GM12891 (cell line): ENCODE measurements around the gene ITSN1.

Source experiments
- DNase-seq: peaks from one replicate; pipeline ENCODE4 v3.0.0; 2011; ENCODE audit warnings: low spot score; ENCODE audit not compliant: insufficient read length
- FAIRE-seq: peaks from 2 replicates; lab custom pipeline; 2011; peaks lifted over from hg19 to GRCh38; lab: Jason Lieb, UNC
- PAX5 ChIP-seq: IDR thresholded peaks from 2 replicates; pipeline ENCODE4 v1.6.1; 2011; ENCODE audit warnings: low read length, moderate library complexity, mild to moderate bottlenecking; ENCODE audit not compliant: insufficient read depth, severe bottlenecking
- POLR2A ChIP-seq: IDR thresholded peaks from 2 replicates; pipeline ENCODE4 v1.6.1; 2011; ENCODE audit warnings: low read depth, low read length, control low read depth
- POLR2AphosphoS5 ChIP-seq: IDR thresholded peaks from 2 replicates; pipeline ENCODE4 v1.6.1; 2011; ENCODE audit warnings: low read depth, low read length, control low read depth
- POU2F2 ChIP-seq: IDR thresholded peaks from 2 replicates; pipeline ENCODE4 v1.6.1; 2011; ENCODE audit warnings: low read depth, mild to moderate bottlenecking, control low read depth, low read length, moderate library complexity
- SPI1 ChIP-seq: IDR thresholded peaks from 2 replicates; pipeline ENCODE4 v1.6.1; 2011; ENCODE audit warnings: low read depth, low read length, control low read depth
- TAF1 ChIP-seq: IDR thresholded peaks from 2 replicates; pipeline ENCODE4 v1.6.1; 2011; ENCODE audit warnings: low read depth, low read length, control low read depth

The ITSN1 gene

GRCh38 chr21:33841561-33841960, 199.3 kb downstream of the ITSN1 start:
- TF ChIP-seq POU2F2, result no peak
- TF ChIP-seq TAF1, result no peak
- no peak for TF ChIP-seq PAX5
- no peak for FAIRE-seq

GRCh38 chr21:33843216-33843615, 200.9 kb downstream of the ITSN1 start:
- TF ChIP-seq POU2F2, result no peak
- no peak for TF ChIP-seq PAX5
- TF ChIP-seq POLR2AphosphoS5, result no peak
- no peak for TF ChIP-seq TAF1
- no peak for TF ChIP-seq SPI1
- TF ChIP-seq POLR2A, result no peak
- no peak for DNase-seq
- no peak for FAIRE-seq

More at GRCh38 chr21:33841561-33841960, 199.3 kb downstream of the ITSN1 start:
- no peak for DNase-seq

- DNase-seq (no peak), FAIRE-seq (no peak)
- TF ChIP-seq PAX5, result no peak
- no peak for TF ChIP-seq POU2F2
- no peak for TF ChIP-seq POLR2A
- TF ChIP-seq TAF1, result no peak
- no peak for TF ChIP-seq POLR2AphosphoS5
- no peak for TF ChIP-seq SPI1
Observed at GRCh38 chr21:33844104-33844889, 202.0 kb downstream of the ITSN1 start.

GRCh38 chr21:33844890-33845205, 202.5 kb downstream of the ITSN1 start:
- DNase-seq (no peak), FAIRE-seq (no peak)
- TF ChIP-seq POLR2AphosphoS5 (no peak), PAX5 (no peak), POLR2A (no peak), TAF1 (no peak)

- no peak for FAIRE-seq
- TF ChIP-seq POLR2A, result no peak
- TF ChIP-seq POU2F2, result no peak
- no peak for TF ChIP-seq SPI1
- TF ChIP-seq POLR2AphosphoS5, result no peak
- no peak for TF ChIP-seq PAX5
- DNase-seq, result no peak
Observed at GRCh38 chr21:33846141-33846540, 203.8 kb downstream of the ITSN1 start.

- no peak for FAIRE-seq
Observed at GRCh38 chr21:33847588-33848248, 205.4 kb downstream of the ITSN1 start.

GRCh38 chr21:33848249-33848953, 206.1 kb downstream of the ITSN1 start:
- FAIRE-seq (no peak), DNase-seq (no peak)
- no peak for TF ChIP-seq PAX5
- TF ChIP-seq TAF1, result no peak
- no peak for TF ChIP-seq POLR2AphosphoS5
- no peak for TF ChIP-seq POLR2A
- no peak for TF ChIP-seq POU2F2
- TF ChIP-seq SPI1, result no peak

More at GRCh38 chr21:33847588-33848248, 205.4 kb downstream of the ITSN1 start:
- no peak for DNase-seq
- TF ChIP-seq POLR2A (no peak), PAX5 (no peak), POLR2AphosphoS5 (no peak), POU2F2 (no peak), TAF1 (no peak), SPI1 (no peak)

GRCh38 chr21:33849834-33850233, 207.5 kb downstream of the ITSN1 start:
- no peak for TF ChIP-seq SPI1
- TF ChIP-seq TAF1, result no peak
- no peak for TF ChIP-seq POLR2A
- TF ChIP-seq PAX5, result no peak
- TF ChIP-seq POLR2AphosphoS5, result no peak
- TF ChIP-seq POU2F2, result no peak
- DNase-seq, result no peak
- no peak for FAIRE-seq

- no peak for TF ChIP-seq TAF1
- no peak for TF ChIP-seq PAX5
- TF ChIP-seq POU2F2, result no peak
- no peak for TF ChIP-seq POLR2A
- TF ChIP-seq SPI1, result no peak
- no peak for TF ChIP-seq POLR2AphosphoS5
- DNase-seq, result no peak
- FAIRE-seq, result no peak
Observed at GRCh38 chr21:33850401-33850800, 208.1 kb downstream of the ITSN1 start.
